PC-9 (cell line): ENCODE data around the gene PRRT1B. TPM values are rescaled to one million over a fixed set of nuclear protein-coding genes. Genes with fewer than 3 reads are reported as not detected.

Source experiments
- BruUV-seq: library from RNA; stranded (reverse); fragments of 400-500 nt; replicated peaks from 2 replicates; lab custom pipeline; 2021; lab: Mats Ljungman, UMichigan
- CTCF ChIA-PET: fragments of 300-600 bp; sonication (Branson Sonifier 250); formaldehyde crosslinking; loops from one replicate; lab custom pipeline; 2022; ENCODE audit warnings: antibody characterized with exemption; lab: Charles Lee
- POLR2A ChIA-PET: fragments of 300-600 bp; sonication (Branson Sonifier 250); formaldehyde crosslinking; loops from one replicate; lab custom pipeline; 2022; ENCODE audit warnings: antibody characterized with exemption; ENCODE audit not compliant: unreplicated experiment; lab: Charles Lee
- DNase-seq, 2 experiments: peaks; one replicate each; pipeline versions ENCODE4 v3.0.0 to v3.0.0-alpha.2; 2015 to 2022; ENCODE audit warnings: mixed read lengths in 1 of 2
- H2AFZ ChIP-seq: fragments of 200-600 bp; sonication (generic); 2 replicates; pipeline ENCODE4 v1.8.1; 2017; ENCODE audit warnings: antibody characterized with exemption
- H3F3A ChIP-seq: fragments of 200-600 bp; sonication (generic); 2 replicates; pipeline ENCODE4 v1.8.1; 2017; ENCODE audit warnings: antibody characterized with exemption, mild to moderate bottlenecking, low read depth; ENCODE audit not compliant: insufficient read depth
- H3K27ac ChIP-seq: fragments of 200-600 bp; sonication (generic); 2 replicates; pipeline ENCODE4 v1.6.1; 2016; ENCODE audit warnings: mixed run types
- H3K27me3 ChIP-seq: fragments of 200-600 bp; sonication (generic); 2 replicates; pipeline ENCODE4 v1.6.1; 2016; ENCODE audit warnings: low read depth, mixed run types; ENCODE audit not compliant: insufficient read depth
- H3K36me3 ChIP-seq: fragments of 200-600 bp; sonication (generic); 2 replicates; pipeline ENCODE4 v1.6.1; 2016; ENCODE audit warnings: low read depth, mixed run types
- H3K4me1 ChIP-seq: fragments of 200-600 bp; sonication (generic); replicated peaks from 2 replicates; pipeline ENCODE4 v1.6.1; 2016; ENCODE audit warnings: mixed run types; ENCODE audit not compliant: insufficient read depth
- H3K4me2 ChIP-seq: fragments of 200-600 bp; sonication (generic); 2 replicates; pipeline ENCODE4 v1.6.1; 2017; ENCODE audit warnings: mixed run types
- H3K4me3 ChIP-seq: fragments of 200-600 bp; sonication (generic); 2 replicates; pipeline ENCODE4 v1.6.1; 2016; ENCODE audit warnings: mixed run types
- H3K79me2 ChIP-seq: fragments of 200-600 bp; sonication (generic); 2 replicates; pipeline ENCODE4 v1.6.1; 2017; ENCODE audit warnings: low read depth, mixed run types
- H3K9me2 ChIP-seq: fragments of 200-600 bp; sonication (generic); 2 replicates; pipeline ENCODE4 v1.8.1; 2017; ENCODE audit warnings: mild to moderate bottlenecking; ENCODE audit not compliant: insufficient read depth
- H3K9me3 ChIP-seq: fragments of 200-600 bp; sonication (generic); 2 replicates; pipeline ENCODE4 v1.8.1; 2016; ENCODE audit warnings: low read depth; ENCODE audit not compliant: insufficient read depth
- H4K20me1 ChIP-seq: fragments of 200-600 bp; sonication (generic); 2 replicates; pipeline ENCODE4 v1.8.1; 2017; ENCODE audit not compliant: insufficient read depth
- CTCF ChIP-seq: fragments of 200-600 bp; sonication (generic); conservative IDR thresholded peaks from 2 replicates; pipeline ENCODE4 v1.6.1; 2017; ENCODE audit warnings: mixed run types, antibody characterized with exemption, mild to moderate bottlenecking, moderate library complexity
- EZH2 ChIP-seq: fragments of 200-600 bp; sonication (generic); IDR thresholded peaks from 2 replicates; pipeline ENCODE4 v1.8.0; 2017; ENCODE audit warnings: antibody characterized with exemption, low read depth
- intact Hi-C: fragments of 100-400 bp; cut with micrococcal nuclease; formaldehyde crosslinking; loops from one replicate; pipeline ENCODE4 v1.10.0; 2022; ENCODE audit not compliant: unreplicated experiment
- total RNA-seq: library from RNA; stranded (reverse); gene quantifications from 2 replicates; pipeline ENCODE4 v1.2.3, GENCODE V29; 2021

PRRT1B gene
- total RNA-seq, 1 experiment from 2014 or later: not detected

GRCh38 chr9:131523451-131524435, 21.6 kb upstream of the PRRT1B start:
- Histone ChIP-seq H4K20me1 (peaks cover 14% of the 10 kb centered on the region), H2AFZ (no peak overlapping the region), H3K4me2 (no peak overlapping the region), H3K27me3 (no peaks in the 10 kb centered on the region), H3K4me3 (no peak overlapping the region), H3K36me3 (peaks cover 7% of the 10 kb centered on the region; the same call in 1 of the 2 replicates), H3K79me2 (no peaks in the 10 kb centered on the region), H3K9me2 (no peaks in the 10 kb centered on the region), H3K9me3 (no peaks in the 10 kb centered on the region), H3K4me1 (no peaks in the 10 kb centered on the region), H3F3A (peaks cover 8% of the 10 kb centered on the region), H3K27ac (0 out of 2 replicates have a peak overlapping the region, but pooled peaks have one; percentile 6)
- DNase-seq: no peak
- CTCF ChIA-PET: no interaction called here
- no TSS peak for BruUV-seq
- TF ChIP-seq CTCF (no peak), EZH2 (no peak)
- intact Hi-C loops: no loop called here
- POLR2A ChIA-PET: no interaction called here

- no peak for TF ChIP-seq EZH2
- TF ChIP-seq CTCF: no peak
- H3K4me1 ChIP-seq: 0 out of 2 replicates have a peak, but pooled peaks cover under 1% of the 10 kb centered on the region
- H3K27me3 ChIP-seq: no peaks in the 10 kb centered on the region
- no peaks in the 10 kb centered on the region for H3K9me3 ChIP-seq
- ChIA-PET CTCF (no interaction called here), POLR2A (no interaction called here)
- no peak overlapping the region for H2AFZ ChIP-seq
- H3K79me2 ChIP-seq: no peaks in the 10 kb centered on the region
- DNase-seq: no peak
- H3K27ac ChIP-seq: 0 out of 2 replicates have a peak overlapping the region, but pooled peaks have one; percentile 6
- peaks cover 12% of the 10 kb centered on the region for H4K20me1 ChIP-seq
- no peaks in the 10 kb centered on the region for H3K9me2 ChIP-seq
- H3K4me3 ChIP-seq: no peak overlapping the region
- peaks cover 8% of the 10 kb centered on the region for H3F3A ChIP-seq
- H3K36me3 ChIP-seq: peaks cover 9% of the 10 kb centered on the region; the same call in 1 of the 2 replicates
- intact Hi-C loops: no loop called here
- H3K4me2 ChIP-seq: no peak overlapping the region
- no TSS peak for BruUV-seq
These were observed 20.5 kb upstream of the PRRT1B start for GRCh38 chr9:131524665-131525315.
